Fibroblast of the conjunctiva (primary cell): ENCODE measurements around the gene CPEB4.
A peak's percentile ranks its signal among the peaks of the same experiment; 100 is the strongest.

Experiments
- DNase-seq: peaks from one replicate; pipeline ENCODE4 v3.0.0-alpha.2; 2010; ENCODE audit warnings: low read depth

The CPEB4 gene

GRCh38 chr5:173945160-173945559 is 57.0 kb downstream of the CPEB4 start:
- no peak for DNase-seq

GRCh38 chr5:173946323-173946722 is 58.2 kb downstream of the CPEB4 start:
- no peak for DNase-seq

DNA sequence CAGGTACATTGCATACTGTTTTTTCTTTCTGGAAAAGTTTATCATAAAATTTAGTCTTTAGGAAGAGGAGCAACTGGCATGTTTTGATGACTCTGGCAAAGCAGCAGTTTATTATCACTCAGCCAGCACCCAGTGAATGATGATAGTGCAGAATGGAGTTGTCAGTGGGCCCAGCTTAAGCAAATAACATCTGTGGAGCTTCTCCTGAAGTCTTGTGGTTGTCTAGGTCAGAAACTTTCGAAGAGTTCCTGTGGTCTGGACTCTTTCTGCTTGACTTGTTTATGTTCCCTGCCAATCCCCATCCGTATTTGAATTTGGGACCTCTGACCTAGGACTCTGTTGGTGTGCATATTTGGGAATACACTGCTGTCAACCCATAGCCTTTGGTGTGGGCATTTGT is 62.7 kb downstream of the CPEB4 start:
- no peak for DNase-seq

DNA sequence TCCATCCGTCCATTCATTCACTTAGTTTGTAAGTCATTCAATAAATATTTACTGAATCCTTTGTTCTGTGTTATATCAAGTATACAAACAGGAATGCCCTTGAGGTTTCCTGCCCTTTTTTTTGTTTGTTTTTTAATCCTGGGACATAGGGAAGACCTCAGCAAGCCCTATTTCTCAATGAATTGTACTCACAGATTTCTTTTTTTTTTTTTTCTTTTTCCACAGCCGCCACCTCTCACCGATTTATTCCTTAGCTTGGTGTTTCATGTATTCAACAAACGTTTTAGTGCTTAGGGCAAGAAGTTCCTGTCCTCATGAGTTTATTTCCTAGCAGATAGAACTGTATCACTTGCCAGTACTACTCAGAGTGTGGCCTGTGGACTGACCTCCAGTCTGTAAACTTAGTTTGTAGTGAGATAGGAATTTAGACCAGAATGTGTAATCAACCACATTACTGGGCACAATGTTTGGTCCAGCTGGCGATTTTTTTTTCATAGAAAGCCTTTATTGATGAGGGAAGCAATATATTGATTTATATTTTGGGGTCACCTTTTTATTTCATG is 65.5 kb downstream of the CPEB4 start:
- no peak for DNase-seq

DNA sequence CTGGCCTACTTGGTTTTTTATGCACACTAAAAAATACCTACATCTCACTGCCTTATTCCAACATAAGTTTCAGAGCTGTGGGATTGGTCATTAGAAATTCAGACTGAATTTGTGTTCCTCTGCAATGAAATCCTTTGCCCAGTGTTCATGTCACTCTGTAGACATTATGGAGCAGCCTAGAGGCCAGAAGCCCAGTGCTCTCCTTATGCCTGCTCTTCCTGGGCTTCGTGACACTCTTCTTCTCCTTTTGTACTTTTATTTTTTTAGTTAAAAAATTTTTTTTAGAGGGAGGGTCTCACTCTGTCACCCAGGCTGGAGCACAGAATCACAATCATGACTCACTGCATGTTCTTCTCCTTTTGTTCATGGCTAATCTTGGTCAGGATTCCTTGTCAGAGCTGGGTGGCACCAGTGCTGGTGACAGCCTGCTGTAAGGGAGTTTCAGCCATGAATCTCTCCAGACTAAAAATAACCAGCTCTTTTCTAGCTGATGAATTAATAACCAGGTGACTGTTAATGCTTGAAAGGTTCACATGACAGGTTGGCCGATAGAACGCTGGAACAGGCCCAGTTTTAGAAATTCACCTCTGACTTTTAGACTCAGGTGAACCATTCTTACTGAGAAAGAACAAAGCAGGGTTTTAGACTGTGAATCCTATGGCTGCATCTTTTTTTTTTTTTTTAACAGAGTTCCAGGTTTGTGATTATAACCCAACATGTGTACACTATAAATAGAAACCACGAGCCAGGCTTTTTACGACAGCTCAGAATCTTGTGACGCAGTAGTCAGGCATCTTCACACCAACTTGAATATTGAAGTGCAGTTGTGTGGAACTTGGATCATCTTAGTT is 66.7 kb downstream of the CPEB4 start:
- DNase-seq = no peak

DNA sequence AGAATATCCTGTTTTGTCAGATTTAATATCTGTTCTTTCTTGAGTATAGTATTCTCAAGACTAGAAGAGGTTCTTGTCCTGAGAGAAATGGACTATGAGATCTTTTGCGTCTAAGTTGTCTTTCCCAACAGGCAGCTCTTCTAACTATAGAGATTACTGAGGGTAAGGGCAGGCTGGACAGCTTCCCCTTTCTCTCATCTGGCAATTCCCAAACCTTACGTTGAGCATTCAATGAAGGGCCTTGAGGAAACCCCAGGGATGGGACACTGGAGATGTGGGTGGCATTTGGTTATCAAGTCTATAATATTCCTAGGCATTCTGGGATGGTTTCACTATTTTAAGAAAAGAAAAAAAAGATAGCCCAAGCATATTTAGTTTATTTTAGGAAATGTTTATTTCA is 72.8 kb downstream of the CPEB4 start:
- no peak for DNase-seq

GRCh38 chr5:173961418-173961817 is 73.3 kb downstream of the CPEB4 start:
- DNase-seq = no peak

- no peak for DNase-seq
These were observed 74.4 kb downstream of the CPEB4 start for GRCh38 chr5:173962436-173962972.

DNA sequence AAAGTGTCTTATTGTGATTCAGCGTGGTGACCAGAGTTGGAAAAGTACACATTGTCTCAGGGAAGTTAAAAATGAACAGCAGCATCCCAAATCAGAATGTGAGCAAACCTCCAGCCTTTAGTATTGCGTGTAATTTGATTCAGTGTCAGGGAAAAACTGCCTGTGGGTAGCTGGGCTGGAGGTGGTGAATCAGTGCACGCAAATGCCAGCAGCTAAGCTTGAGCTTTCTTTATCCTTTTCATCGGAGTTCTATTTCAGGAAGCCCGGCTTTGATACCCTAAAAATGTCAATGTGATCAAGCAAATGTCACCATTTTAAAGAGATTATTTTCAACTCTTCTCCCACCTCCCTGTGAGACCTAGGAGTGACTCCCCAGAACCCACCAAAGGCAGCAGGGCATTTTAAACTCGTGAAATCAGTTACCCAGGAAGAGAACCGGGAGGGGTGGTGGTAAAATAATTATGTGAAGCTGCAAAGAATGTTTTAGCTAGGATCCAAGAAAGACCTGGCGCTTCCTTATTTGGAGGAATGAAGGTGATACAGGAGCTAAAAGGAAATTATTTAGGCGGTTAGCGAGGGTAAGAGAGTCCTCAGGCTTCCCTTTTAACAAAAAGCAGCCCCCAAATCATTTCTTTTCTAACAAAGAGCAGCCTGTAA is 75.2 kb downstream of the CPEB4 start:
- peak; percentile 4 for DNase-seq

DNA sequence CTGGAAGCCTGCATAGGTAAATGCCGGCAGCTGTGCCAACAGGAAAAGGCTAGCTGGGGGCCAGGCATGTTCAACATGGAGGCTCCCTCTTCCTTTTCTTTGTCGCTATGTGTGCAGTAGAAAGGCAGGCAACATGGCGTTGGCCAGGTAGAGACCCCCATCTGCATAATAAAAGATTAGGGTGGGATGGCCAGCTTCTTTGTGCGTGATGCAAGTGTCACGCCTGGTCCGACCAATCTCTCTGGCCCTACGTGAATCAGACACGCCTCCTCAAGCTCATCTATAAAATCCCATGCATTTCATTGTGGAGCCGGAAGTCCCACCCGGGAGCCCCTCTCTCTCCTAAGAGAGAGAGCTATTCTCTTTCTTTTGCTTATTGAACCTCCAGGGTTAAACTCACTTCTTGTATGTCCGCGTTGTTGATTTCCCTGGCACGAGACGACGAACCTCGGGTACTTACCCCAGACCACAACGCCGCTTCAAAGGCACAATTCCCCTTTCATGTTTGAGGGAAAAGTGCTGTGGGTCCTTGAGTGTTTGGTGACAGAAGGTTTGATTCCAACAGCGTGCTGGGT is 75.8 kb downstream of the CPEB4 start:
- DNase-seq = no peak

- DNase-seq = no peak
These were observed 76.4 kb downstream of the CPEB4 start for GRCh38 chr5:173964506-173964905.

DNA sequence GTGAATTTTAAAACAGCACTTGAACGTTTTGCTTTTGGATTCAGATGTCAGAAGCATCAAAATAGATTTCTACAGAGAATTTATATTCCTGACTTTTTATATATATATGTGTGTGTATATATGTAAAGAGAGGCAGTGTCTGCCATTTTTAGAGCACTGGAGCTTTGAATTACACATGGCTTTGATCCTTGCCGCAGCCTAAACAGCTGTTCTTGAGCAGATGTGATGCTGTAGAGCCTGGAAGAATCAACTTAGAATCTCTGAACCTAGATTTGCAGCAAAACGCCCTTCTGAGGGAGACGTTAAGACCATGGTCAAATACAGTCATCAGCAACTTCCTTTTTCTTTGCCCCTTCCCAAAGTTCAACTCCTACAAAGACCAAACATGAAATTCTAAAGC is 79.1 kb downstream of the CPEB4 start:
- DNase-seq = no peak

DNA sequence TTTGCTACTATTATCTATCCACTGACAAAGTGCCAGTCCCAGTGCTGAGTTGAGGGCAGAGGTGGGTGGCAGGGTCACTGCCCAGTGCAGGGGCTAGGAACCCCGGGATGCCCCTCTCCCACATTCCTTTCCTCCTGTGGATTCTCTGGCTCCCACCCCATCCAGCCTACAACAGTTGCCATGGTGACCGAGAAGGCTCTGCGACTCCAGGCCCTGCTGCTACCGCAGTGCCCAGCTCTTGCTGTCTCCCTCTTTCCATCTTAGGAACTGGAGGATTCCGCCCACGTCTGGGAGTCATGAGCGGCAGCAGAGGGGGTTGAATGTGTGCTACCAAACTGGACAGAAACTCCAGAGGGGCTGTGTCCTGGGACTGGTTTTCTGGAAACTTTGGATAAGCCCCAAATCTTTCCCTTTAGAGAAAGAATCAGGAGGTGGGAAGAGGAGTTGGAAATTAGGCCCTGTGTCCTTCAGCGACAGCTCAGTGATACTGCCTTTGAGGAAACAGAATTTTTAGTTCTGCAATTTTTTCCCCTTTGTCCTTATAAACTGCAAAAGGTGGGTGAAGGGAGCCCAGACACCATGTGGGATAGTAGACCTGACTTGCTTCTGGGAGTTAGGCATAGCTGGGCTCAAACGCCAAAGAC is 80.1 kb downstream of the CPEB4 start:
- DNase-seq = no peak

DNA sequence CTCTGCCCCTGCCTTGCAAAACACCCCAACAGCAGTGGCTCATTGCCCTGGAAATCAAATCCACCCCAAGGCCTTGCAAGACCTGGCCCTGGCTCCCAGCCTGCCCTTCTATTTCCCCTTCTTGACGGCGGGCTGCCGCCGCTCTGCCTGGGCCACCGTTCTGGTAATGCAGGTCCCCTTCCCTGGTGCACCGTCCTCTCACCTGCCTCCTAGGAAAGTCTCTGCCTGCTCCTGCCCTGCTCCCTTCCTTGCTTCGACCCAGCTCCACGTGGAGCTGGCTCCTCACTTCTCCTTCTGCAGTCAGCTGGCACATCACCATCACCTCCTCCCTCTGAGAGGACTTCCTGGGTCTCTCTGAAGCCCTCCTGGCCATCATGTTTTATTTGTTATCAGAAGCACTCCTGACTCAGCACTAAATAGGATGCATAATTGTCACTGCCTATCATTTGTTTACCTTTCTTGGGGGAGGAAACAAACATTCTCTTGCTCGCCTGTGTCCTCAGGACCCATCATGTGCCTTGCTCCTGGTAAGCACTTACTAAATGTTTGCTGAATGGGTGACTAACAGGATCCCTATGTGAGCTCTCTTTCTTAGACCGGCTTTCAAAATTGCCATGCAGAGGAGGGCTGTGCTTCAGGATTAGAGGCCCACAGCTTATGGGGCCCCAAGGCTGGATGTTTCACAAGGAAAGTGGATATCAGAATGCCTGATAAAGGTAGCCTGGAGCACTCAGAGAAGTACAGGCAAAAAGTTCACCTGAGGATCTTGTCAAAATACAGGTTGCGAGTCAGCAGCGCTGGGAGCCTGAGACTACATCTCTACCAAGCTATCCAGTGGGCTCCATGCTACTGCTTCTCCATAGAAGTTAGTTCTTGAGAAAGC is 81.3 kb downstream of the CPEB4 start:
- peak; percentile 3 for DNase-seq

- DNase-seq = no peak
These were observed 82.9 kb downstream of the CPEB4 start for GRCh38 chr5:173970878-173971650.

DNA sequence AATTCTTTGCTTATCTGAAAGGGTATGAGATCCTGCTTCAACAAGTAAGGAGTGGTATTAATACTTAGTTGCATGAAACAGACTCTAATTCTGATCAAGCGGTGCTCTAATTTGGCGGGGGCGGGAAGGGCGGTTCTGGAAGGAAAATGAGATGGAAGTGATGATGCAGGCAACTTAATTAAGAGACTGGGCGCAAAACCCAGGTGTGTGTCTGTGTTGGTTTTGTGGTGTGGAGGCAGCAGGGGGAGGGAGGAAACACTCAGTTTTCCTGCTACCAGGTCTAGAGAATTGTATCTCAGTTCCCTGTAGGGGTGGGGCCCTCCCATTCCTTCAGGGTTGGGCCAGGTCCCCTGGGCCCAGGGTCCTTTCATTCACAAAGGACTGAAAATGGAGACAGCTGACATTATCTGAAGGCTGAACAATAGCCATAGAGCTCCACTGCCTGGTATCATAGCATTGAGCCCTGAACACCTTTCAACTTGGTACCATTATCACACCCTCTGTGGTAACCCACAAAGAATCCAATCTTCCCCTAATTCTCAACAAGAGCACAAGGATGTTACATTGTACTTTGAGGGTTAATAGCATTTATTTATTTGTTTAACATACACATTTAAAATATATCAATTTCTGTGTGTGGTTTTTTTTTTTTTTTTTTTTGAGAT is 83.7 kb downstream of the CPEB4 start:
- DNase-seq = no peak

GRCh38 chr5:173972607-173972924 is 84.4 kb downstream of the CPEB4 start:
- no peak for DNase-seq

- DNase-seq = peak; percentile 69
These were observed 84.9 kb downstream of the CPEB4 start for GRCh38 chr5:173972925-173973615.

DNA sequence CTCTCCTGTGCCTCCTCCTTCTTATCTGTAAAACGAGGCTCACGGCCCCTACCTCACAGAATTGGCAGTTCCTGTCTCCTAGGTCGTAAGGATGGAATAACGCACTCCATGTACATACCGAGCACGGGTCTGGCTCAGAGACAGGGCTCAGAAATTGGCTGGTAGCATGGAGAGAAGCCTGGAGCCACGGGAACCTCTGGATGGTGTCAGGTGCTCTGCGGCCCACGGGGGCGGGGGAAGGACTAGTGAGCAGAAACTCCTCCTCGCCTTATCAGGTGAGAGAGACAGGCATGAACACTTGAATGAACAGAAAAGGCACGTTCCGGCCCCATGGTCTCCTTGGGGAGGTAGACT is 85.4 kb downstream of the CPEB4 start:
- no peak for DNase-seq
